GM12878 (cell line): ENCODE data around the gene RAB7B. TPM values are rescaled to one million over a fixed set of nuclear protein-coding genes. Genes with fewer than 3 reads are reported as not detected.

Experiments used
- ATAC-seq: fragments of 200-7000 bp; cut with Tn5 transposase; 3 replicates; pipeline ENCODE4 v1.9.1; 2020; ENCODE audit warnings: mild to moderate bottlenecking, moderate library complexity
- BruUV-seq: library from RNA; stranded (reverse); fragments of 400-500 nt; replicated peaks from 2 replicates; lab custom pipeline; 2021; lab: Mats Ljungman, UMichigan
- CTCF ChIA-PET: fragments of 300-600 bp; sonication (Branson Sonifier 250); formaldehyde crosslinking; extraction: SDS; loops from one replicate; lab custom pipeline; 2021; ENCODE audit warnings: inconsistent platforms; lab: Yijun Ruan, JAX
- POLR2A ChIA-PET: fragments of 350-600 bp; formaldehyde crosslinking; extraction: SDS; loops from one replicate; lab custom pipeline; 2021; ENCODE audit warnings: inconsistent platforms; lab: Charles Lee
- RAD21 ChIA-PET: fragments of 300-600 bp; sonication (Branson Sonifier 250); formaldehyde crosslinking; loops from one replicate; lab custom pipeline; 2023; ENCODE audit warnings: antibody characterized with exemption; ENCODE audit not compliant: unreplicated experiment; lab: Charles Lee
- SMC1A ChIA-PET: fragments of 300-600 bp; sonication (Branson Sonifier 250); formaldehyde crosslinking; loops from one replicate; lab custom pipeline; 2023; ENCODE audit not compliant: unreplicated experiment, uncharacterized antibody; lab: Charles Lee
- DNase-seq: peaks from one replicate; pipeline ENCODE4 v3.0.0-alpha.2; 2011; ENCODE audit warnings: low read depth, low spot score
- FAIRE-seq: peaks from 3 replicates; lab custom pipeline; 2011; peaks lifted over from hg19 to GRCh38; lab: Jason Lieb, UNC
- H2AFZ ChIP-seq: 2 replicates; pipeline ENCODE4 v1.6.0; 2011; ENCODE audit warnings: low read depth, low read length, control low read depth; ENCODE audit not compliant: control insufficient read depth
- H3K27ac ChIP-seq: 2 replicates; pipeline ENCODE4 v1.5.1; 2011; ENCODE audit warnings: control low read depth; ENCODE audit not compliant: control insufficient read depth, insufficient read depth
- H3K27me3 ChIP-seq, 2 experiments: replicated peaks in 1 of 2; 2 replicates each; pipeline versions ENCODE4 v1.6.0 to v1.6.1; 2011; ENCODE audit warnings: low read length in 1 of 2; ENCODE audit not compliant: control insufficient read depth in 2 of 2, insufficient read depth in 2 of 2
- H3K36me3 ChIP-seq, 2 experiments: 2 replicates each; pipeline ENCODE4 v1.5.1; 2011; ENCODE audit warnings: low read length in 1 of 2; ENCODE audit not compliant: control insufficient read depth in 2 of 2, insufficient read depth in 2 of 2
- H3K4me1 ChIP-seq: 2 replicates; pipeline ENCODE4 v1.6.1; 2011; ENCODE audit warnings: mild to moderate bottlenecking, low read length, moderate library complexity, mixed read lengths; ENCODE audit not compliant: control insufficient read depth, insufficient read depth
- H3K4me2 ChIP-seq: 2 replicates; pipeline ENCODE4 v1.6.0; 2011; ENCODE audit warnings: control low read depth; ENCODE audit not compliant: control insufficient read depth, insufficient read depth
- H3K4me3 ChIP-seq: fragments of 200-600 bp; sonication (generic); 2 replicates; pipeline ENCODE4 v1.5.1; 2016
- H3K79me2 ChIP-seq: 2 replicates; pipeline ENCODE4 v1.6.0; 2011; ENCODE audit warnings: low read length; ENCODE audit not compliant: control insufficient read depth, insufficient read depth
- H3K9ac ChIP-seq: 2 replicates; pipeline ENCODE4 v1.8.0; 2011; ENCODE audit warnings: low read length, control low read depth, mixed read lengths; ENCODE audit not compliant: control insufficient read depth, insufficient read depth
- H3K9me3 ChIP-seq: replicated peaks from 3 replicates; pipeline ENCODE4 v1.5.1; 2011; ENCODE audit warnings: mild to moderate bottlenecking, low read length; ENCODE audit not compliant: control insufficient read depth, insufficient read depth
- H4K20me1 ChIP-seq: 2 replicates; pipeline ENCODE4 v1.6.0; 2011; ENCODE audit not compliant: control insufficient read depth, insufficient read depth
- E2F4 ChIP-seq: IDR thresholded peaks from 2 replicates; pipeline ENCODE4 v1.6.1; 2012; ENCODE audit warnings: low read depth, low read length, improper control_type of control experiment
- E4F1 ChIP-seq: fragments of 450-650 bp; IDR thresholded peaks from 2 replicates; pipeline ENCODE4 v1.6.1; 2018; ENCODE audit warnings: borderline replicate concordance, mild to moderate bottlenecking; ENCODE audit not compliant: partially characterized antibody
- MEF2B ChIP-seq: fragments of 450-650 bp; IDR thresholded peaks from 2 replicates; pipeline ENCODE4 v1.6.1; 2018; ENCODE audit warnings: mild to moderate bottlenecking, moderate library complexity; ENCODE audit not compliant: partially characterized antibody, poor library complexity, severe bottlenecking
- PML ChIP-seq: IDR thresholded peaks from 2 replicates; pipeline ENCODE4 v1.6.1; 2012; ENCODE audit warnings: low read length, inconsistent platforms
- POU2F2 ChIP-seq: IDR thresholded peaks from 3 replicates; pipeline ENCODE4 v1.6.1; 2011; ENCODE audit warnings: low read depth, mild to moderate bottlenecking, low read length, borderline replicate concordance
- PRDM15 ChIP-seq: fragments of 450-650 bp; formaldehyde crosslinking; IDR thresholded peaks from 2 replicates; pipeline ENCODE4 v1.4.0; 2020; ENCODE audit warnings: mild to moderate bottlenecking, moderate library complexity
- REST ChIP-seq: IDR thresholded peaks from 2 replicates; pipeline ENCODE4 v1.6.1; 2012; ENCODE audit warnings: mild to moderate bottlenecking, low read depth, low read length
- SIN3A ChIP-seq: IDR thresholded peaks from 2 replicates; pipeline ENCODE4 v1.6.1; 2012; ENCODE audit warnings: low read depth, low read length, improper control_type of control experiment
- SUZ12 ChIP-seq: fragments of 200-600 bp; sonication (generic); IDR thresholded peaks from one replicate; pipeline ENCODE4 v1.6.1; 2018; ENCODE audit warnings: antibody characterized with exemption, mild to moderate bottlenecking; ENCODE audit not compliant: unreplicated experiment
- TBL1XR1 ChIP-seq: IDR thresholded peaks from 2 replicates; pipeline ENCODE4 v1.6.1; 2012; ENCODE audit warnings: low read depth, low read length, improper control_type of control experiment
- ZNF207 ChIP-seq: fragments of 450-650 bp; IDR thresholded peaks from 2 replicates; pipeline ENCODE4 v1.6.1; 2014; ENCODE audit warnings: antibody characterized with exemption, mild to moderate bottlenecking, borderline replicate concordance
- WGBS: methylation state at CpG from one replicate; pipeline ENCODE4 v1.1.6; 2016; ENCODE audit warnings: low lambda C conversion rate; ENCODE audit not compliant: insufficient replicate concordance, insufficient coverage; ENCODE audit errors: missing lambda C conversion rate; 5-methylcytosine and 5-hydroxymethylcytosine counted together
- in situ Hi-C: fragments of 300-500 bp; cut with MboI; formaldehyde crosslinking; loops from 9 replicates; pipeline ENCODE4 v1.14.3; 2018; ENCODE audit warnings: mixed read lengths
- intact Hi-C: fragments of 100-400 bp; cut with micrococcal nuclease; formaldehyde crosslinking; loops from one replicate; pipeline ENCODE4 v1.14.2; 2022; ENCODE audit not compliant: unreplicated experiment
- polyA plus RNA-seq, 11 experiments: library from polyadenylated mRNA; depleted of rRNA in 4 of 11; unstranded in 6 of 11; stranded (reverse) in 5 of 11; fragments of >200 nt; fragmentation: Nextera tagmentation in 4 of 11; fragmentation: Illumina TruSeq in 1 of 11; extraction: Ambion mirVana in 4 of 11; extraction: Trizol in 1 of 11; gene quantifications; 1 replicate in 1 of 11; 2 replicates in 10 of 11; pipeline versions ENCODE4 v1.2.1 to v1.2.3, GENCODE V29; 2011 to 2016; ENCODE audit warnings: inconsistent platforms in 2 of 11, missing spikeins in 2 of 11, low read depth in 1 of 11
- total RNA-seq, 4 experiments: library from RNA; depleted of rRNA in 3 of 4; stranded (reverse); fragments of >200 nt in 3 of 4; fragmentation: Illumina TruSeq in 1 of 4; extraction: Trizol in 1 of 4; gene quantifications; 2 replicates each; pipeline versions ENCODE4 v1.2.1 to v1.2.3, GENCODE V29; 2013 to 2021

RAB7B gene
- total and polyA plus RNA-seq, 10 of the 15 experiments (the other 5 are each of a cell fraction or from before 2014, with no cell fraction given) = 0.09 TPM; not detected in 9

GRCh38 chr1:205971082-205971481, 32.1 kb downstream of the RAB7B start:
- in situ Hi-C loops = no loop called here
- DNase-seq (no peak), FAIRE-seq (no peak), ATAC-seq (no peak)
- no peaks in the 10 kb centered on the region for H3K79me2 ChIP-seq
- no peaks in the 10 kb centered on the region for H3K4me1 ChIP-seq
- intact Hi-C loops = no loop called here
- H3K9me3 ChIP-seq = no peaks in the 10 kb centered on the region
- H4K20me1 ChIP-seq = no peaks in the 10 kb centered on the region
- no peak overlapping the region for H3K4me2 ChIP-seq
- H3K36me3 ChIP-seq = no peaks in the 10 kb centered on the region
- H2AFZ ChIP-seq = no peak overlapping the region
- ChIA-PET SMC1A (interaction anchor here (0.8 to 2.7 kb wide), 7 partner anchors 11 to 312 kb away, joined by 3 to 11 read pairs (median 3); no protein-coding TSS in a partner anchor), POLR2A (no interaction called here), RAD21 (interaction anchor here (1.0 to 2.4 kb wide), 2 partner anchors 52 to 313 kb away, joined by 3 to 6 read pairs; no protein-coding TSS in a partner anchor), CTCF (interaction anchor here (0.6 to 3.0 kb wide), 9 partner anchors 10 to 883 kb away, joined by 3 to 13 read pairs (median 5); no protein-coding TSS in a partner anchor)
- 39% methylated on average over 4 of the region's 4 CpGs for WGBS
- H3K27me3 ChIP-seq = no peaks in the 10 kb centered on the region; a peak in 1 of 4 replicates
- no TSS peak for BruUV-seq
- no peak overlapping the region for H3K9ac ChIP-seq
- no peak overlapping the region for H3K27ac ChIP-seq
- no peak overlapping the region for H3K4me3 ChIP-seq
- TF ChIP-seq ZNF207 = no peak
- no peak for TF ChIP-seq PML
- no peak for TF ChIP-seq TBL1XR1
- TF ChIP-seq E2F4 = no peak
- TF ChIP-seq E4F1 = no peak
- no peak for TF ChIP-seq MEF2B
- no peak for TF ChIP-seq SIN3A
- no peak for TF ChIP-seq REST
- no peak for TF ChIP-seq PRDM15
- TF ChIP-seq SUZ12 = no peak
- no peak for TF ChIP-seq POU2F2
